ENCODE data around the gene PAMR1. TPM values are rescaled to one million over a fixed set of nuclear protein-coding genes. Genes with fewer than 3 reads are reported as not detected.
"Not testable (repeated sequence)": the region's sequence is repeated elsewhere in the genome, so short reads cannot be mapped to it uniquely, and the experiment has no call there.

The PAMR1 gene
- total RNA-seq, 2 donors from 2014 or later, result 0.99 to 3.6 TPM

DNA sequence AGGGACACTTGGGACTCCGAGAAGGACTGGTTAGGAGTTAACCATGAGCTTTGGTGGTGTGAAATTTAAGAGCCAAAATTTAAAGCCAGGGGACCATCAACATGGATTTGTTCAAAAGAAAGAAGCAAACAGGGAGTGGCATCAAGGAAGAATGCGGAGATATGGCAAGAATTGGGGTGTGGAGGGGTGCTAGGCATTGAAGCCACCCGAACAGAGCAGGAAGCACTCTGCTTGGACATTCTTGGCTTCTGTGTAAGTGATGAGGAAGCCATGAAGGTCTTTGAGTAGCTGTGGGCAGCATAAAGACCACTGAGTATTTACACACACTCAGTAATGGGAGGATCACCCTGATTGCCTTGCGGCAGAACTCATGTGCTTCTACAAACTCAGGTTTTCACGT, 27.2 kb upstream of the PAMR1 start:
- Histone ChIP-seq H3K4me3 (no peak overlapping the region), H3K9me3 (no peaks in the 10 kb centered on the region), H3K27me3 (no peaks in the 10 kb centered on the region), H3K27ac (no peak overlapping the region), H3K4me1 (peaks cover 7% of the 10 kb centered on the region), H3K36me3 (replicated peaks in 1 of 2; ENCODE audit: insufficient read depth in 1 of 2, low read depth in 2 of 2) (no peaks in the 10 kb centered on the region)
- ATAC-seq (no peak), DNase-seq (no peak)
- 89 to 92% methylated on average over 5 of the region's 5 CpGs for WGBS, 2 donors
- intact Hi-C loops (cut with DNase I), result no loop called here
- TF ChIP-seq, protein P1, sequence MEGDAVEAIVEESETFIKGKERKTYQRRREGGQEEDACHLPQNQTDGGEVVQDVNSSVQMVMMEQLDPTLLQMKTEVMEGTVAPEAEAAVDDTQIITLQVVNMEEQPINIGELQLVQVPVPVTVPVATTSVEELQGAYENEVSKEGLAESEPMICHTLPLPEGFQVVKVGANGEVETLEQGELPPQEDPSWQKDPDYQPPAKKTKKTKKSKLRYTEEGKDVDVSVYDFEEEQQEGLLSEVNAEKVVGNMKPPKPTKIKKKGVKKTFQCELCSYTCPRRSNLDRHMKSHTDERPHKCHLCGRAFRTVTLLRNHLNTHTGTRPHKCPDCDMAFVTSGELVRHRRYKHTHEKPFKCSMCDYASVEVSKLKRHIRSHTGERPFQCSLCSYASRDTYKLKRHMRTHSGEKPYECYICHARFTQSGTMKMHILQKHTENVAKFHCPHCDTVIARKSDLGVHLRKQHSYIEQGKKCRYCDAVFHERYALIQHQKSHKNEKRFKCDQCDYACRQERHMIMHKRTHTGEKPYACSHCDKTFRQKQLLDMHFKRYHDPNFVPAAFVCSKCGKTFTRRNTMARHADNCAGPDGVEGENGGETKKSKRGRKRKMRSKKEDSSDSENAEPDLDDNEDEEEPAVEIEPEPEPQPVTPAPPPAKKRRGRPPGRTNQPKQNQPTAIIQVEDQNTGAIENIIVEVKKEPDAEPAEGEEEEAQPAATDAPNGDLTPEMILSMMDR (IDR thresholded peaks at IDR 0.05), result no peak
- no peak for TF ChIP-seq POLR2A (IDR thresholded peaks at IDR 0.05)

DNA sequence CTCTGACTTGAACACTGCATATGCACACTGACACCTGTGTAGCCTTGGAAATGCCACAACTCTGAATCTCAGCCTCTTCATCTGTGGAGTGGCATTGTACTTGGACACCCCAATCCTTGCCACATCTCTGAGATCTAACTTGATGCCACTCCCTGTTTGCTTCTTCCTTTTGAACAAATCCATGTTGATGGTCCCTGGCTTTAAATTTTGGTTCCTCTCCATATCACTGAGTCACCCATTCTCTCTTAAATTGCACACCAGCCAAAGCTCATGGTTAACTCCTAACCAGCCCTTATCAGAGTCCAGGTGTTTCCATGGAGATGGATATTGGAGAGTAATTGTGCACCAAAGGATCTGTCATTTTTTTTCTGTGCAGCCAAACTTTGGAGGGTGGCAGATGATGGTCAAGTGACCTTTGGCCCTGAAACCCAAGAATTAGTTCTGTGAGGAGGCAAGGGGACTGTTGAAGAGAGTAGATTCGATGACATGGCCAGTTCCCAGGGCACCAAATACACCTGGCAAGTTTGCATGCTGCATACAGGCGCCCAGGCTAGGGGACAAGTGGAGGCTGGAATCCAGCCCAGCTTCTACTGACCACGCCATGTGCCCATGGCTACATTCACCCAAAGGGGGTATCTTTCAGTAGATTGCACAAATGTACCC, 25.1 kb upstream of the PAMR1 start:
- 61 to 69% methylated on average over 3 of the region's 3 CpGs for WGBS, 2 donors
- ATAC-seq (no peak), DNase-seq (no peak)
- H3K4me3 ChIP-seq, result no peak overlapping the region
- peaks cover 7% of the 10 kb centered on the region for H3K4me1 ChIP-seq
- H3K27ac ChIP-seq, result no peak overlapping the region
- TF ChIP-seq, protein P1 (IDR thresholded peaks at IDR 0.05), result no peak
- TF ChIP-seq POLR2A (IDR thresholded peaks at IDR 0.05), result no peak
- H3K36me3 ChIP-seq (replicated peaks in 1 of 2; ENCODE audit: insufficient read depth in 1 of 2, low read depth in 2 of 2), result no peaks in the 10 kb centered on the region
- intact Hi-C loops (cut with DNase I), result no loop called here
- no peaks in the 10 kb centered on the region for H3K9me3 ChIP-seq
- no peaks in the 10 kb centered on the region for H3K27me3 ChIP-seq

- no peaks in the 10 kb centered on the region for H3K9me3 ChIP-seq
- DNase-seq, result no peak
- no peaks in the 10 kb centered on the region for H3K27me3 ChIP-seq
- TF ChIP-seq, protein P1 (IDR thresholded peaks at IDR 0.05), result no peak
- TF ChIP-seq POLR2A (IDR thresholded peaks at IDR 0.05), result no peak
- no peaks in the 10 kb centered on the region for H3K36me3 ChIP-seq (replicated peaks in 1 of 2; ENCODE audit: insufficient read depth in 1 of 2, low read depth in 2 of 2)
- WGBS, 2 donors, result 9 to 43% methylated on average over 2 to 3 of the region's 3 CpGs
- H3K27ac ChIP-seq, result no peak overlapping the region
- peaks cover 7% of the 10 kb centered on the region for H3K4me1 ChIP-seq
- ATAC-seq, result no peak
- no peak overlapping the region for H3K4me3 ChIP-seq
- intact Hi-C loops (cut with DNase I), result no loop called here
These were observed 24.4 kb upstream of the PAMR1 start for GRCh38 chr11:35549787-35550186.

DNA sequence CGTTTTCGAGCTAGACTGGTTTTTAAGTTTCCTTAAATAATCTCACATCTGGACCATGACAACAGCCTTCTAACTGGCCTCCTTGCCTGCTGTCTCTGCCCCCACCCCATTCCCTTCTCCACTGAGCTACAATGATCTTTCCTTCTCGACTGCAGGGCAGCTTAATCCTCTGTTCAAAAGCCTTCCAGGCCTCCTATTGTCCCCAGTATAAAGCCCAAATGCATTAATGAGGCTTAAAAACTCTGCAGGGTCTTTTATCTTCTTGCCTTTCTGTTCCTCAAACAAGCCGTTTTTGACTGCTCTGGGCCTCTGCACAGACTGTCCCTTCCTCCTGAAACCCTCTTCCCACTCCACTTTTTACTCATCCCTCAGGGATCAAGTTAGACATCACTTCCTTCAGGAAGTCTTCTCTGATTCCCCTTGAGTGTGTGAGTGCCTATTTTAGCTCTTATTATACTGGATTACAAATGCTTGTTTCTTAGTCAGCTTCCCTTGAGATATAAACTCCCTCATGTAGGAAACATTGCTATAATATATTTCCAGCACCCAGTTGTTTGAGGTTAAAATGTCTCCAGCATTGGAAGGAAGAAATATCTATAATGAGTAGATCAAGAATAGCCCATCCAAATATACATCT, 23.6 kb upstream of the PAMR1 start:
- Histone ChIP-seq H3K4me3 (no peak overlapping the region), H3K4me1 (peaks cover 7% of the 10 kb centered on the region), H3K27me3 (no peaks in the 10 kb centered on the region), H3K9me3 (no peaks in the 10 kb centered on the region), H3K36me3 (replicated peaks in 1 of 2; ENCODE audit: insufficient read depth in 1 of 2, low read depth in 2 of 2) (no peaks in the 10 kb centered on the region), H3K27ac (no peak overlapping the region)
- TF ChIP-seq, protein P1 (IDR thresholded peaks at IDR 0.05), result no peak
- no peak for TF ChIP-seq POLR2A (IDR thresholded peaks at IDR 0.05)
- intact Hi-C loops (cut with DNase I), result no loop called here
- DNase-seq, result no peak
- WGBS, 2 donors, result 55% methylated on average over 4 of the region's 4 CpGs
- no peak for ATAC-seq

GRCh38 chr11:35547995-35548394, 22.6 kb upstream of the PAMR1 start:
- H3K27ac ChIP-seq; H3K4me1 ChIP-seq; H3K36me3 ChIP-seq (replicated peaks in 1 of 2; ENCODE audit: insufficient read depth in 1 of 2, low read depth in 2 of 2); H3K9me3 ChIP-seq; H3K4me3 ChIP-seq; intact Hi-C loops (cut with DNase I); H3K27me3 ChIP-seq; DNase-seq; ATAC-seq: not testable (repeated sequence)
- WGBS, 2 donors, result 72 to 84% methylated on average over 4 of the region's 4 CpGs
